Activated CD8-positive, alpha-beta T cell treated with anti-CD3 and anti-CD28 coated beads for 36 hours (primary cell): ENCODE data around the gene NUMB. TPM values are rescaled to one million over a fixed set of nuclear protein-coding genes. Genes with fewer than 3 reads are reported as not detected.

Experiments used
- ATAC-seq: fragments of 200-7000 bp; cut with Tn5 transposase; one replicate; pipeline ENCODE4 v1.10.0; 2021; ENCODE audit warnings: mild to moderate bottlenecking, moderate library complexity
- CTCF ChIA-PET: fragments of 350-600 bp; sonication (Branson Sonifier 250); formaldehyde crosslinking; loops from one replicate; lab custom pipeline; 2021; ENCODE audit warnings: antibody characterized with exemption; lab: Charles Lee
- POLR2A ChIA-PET: fragments of 350-600 bp; sonication (Branson Sonifier 250); formaldehyde crosslinking; loops from one replicate; lab custom pipeline; 2021; ENCODE audit warnings: antibody characterized with exemption; lab: Charles Lee
- DNase-seq: peaks from one replicate; pipeline ENCODE4 v3.0.0-alpha.2; 2020
- H3K27ac Mint-ChIP-seq: one replicate; pipeline ENCODE4 v1.8.0; 2021; ENCODE audit warnings: mild to moderate bottlenecking, mixed read lengths
- H3K27me3 Mint-ChIP-seq: one replicate; pipeline ENCODE4 v1.8.0; 2021; ENCODE audit warnings: mixed read lengths
- H3K36me3 Mint-ChIP-seq: one replicate; pipeline ENCODE4 v1.8.0; 2021; ENCODE audit warnings: low read depth, mixed read lengths
- H3K4me1 Mint-ChIP-seq: one replicate; pipeline ENCODE4 v1.8.0; 2021; ENCODE audit warnings: low read depth, mixed read lengths
- H3K4me3 Mint-ChIP-seq: one replicate; pipeline ENCODE4 v1.8.0; 2021; ENCODE audit warnings: mild to moderate bottlenecking, moderate library complexity, mixed read lengths
- H3K9me3 Mint-ChIP-seq: one replicate; pipeline ENCODE4 v1.8.0; 2021; ENCODE audit warnings: mixed read lengths
- intact Hi-C: fragments of 100-400 bp; cut with micrococcal nuclease; formaldehyde crosslinking; loops from one replicate; pipeline ENCODE4 v1.10.0; 2022
- total RNA-seq, 2 experiments: library from RNA; stranded (reverse); gene quantifications; one replicate each; pipeline ENCODE4 v1.2.3, GENCODE V29; 2021
- TF ChIP-seq, protein P1 (sequence below): fragments of 200-600 bp; IDR thresholded peaks from one replicate; pipeline ENCODE4 v1.8.0; 2022; ENCODE audit warnings: antibody characterized with exemption, mild to moderate bottlenecking

Gene NUMB
- total RNA-seq, 2 experiments from 2014 or later = 31.8 to 33.0 TPM

DNA sequence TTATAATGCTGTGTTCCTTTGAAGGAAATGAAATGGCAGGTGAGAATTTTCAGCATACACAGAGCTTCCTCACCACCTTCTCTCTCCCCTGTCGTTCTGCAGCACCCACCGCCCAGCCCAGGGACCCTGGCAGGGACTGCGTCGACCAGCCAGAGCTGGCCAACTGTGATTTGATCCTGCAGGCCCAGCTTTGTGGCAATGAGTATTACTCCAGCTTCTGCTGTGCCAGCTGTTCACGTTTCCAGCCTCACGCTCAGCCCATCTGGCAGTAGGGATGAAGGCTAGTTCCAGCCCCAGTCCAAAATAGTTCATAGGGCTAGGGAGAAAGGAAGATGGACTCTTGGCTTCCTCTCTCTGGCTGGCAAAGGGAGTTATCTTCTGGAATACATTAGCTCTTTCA lies 186.0 kb downstream of the NUMB start:
- Mint-ChIP-seq H3K4me3 (no peak overlapping the region), H3K27ac (no peak overlapping the region), H3K9me3 (no peaks in the 10 kb centered on the region), H3K36me3 (peaks cover 5% of the 10 kb centered on the region), H3K27me3 (peaks cover 11% of the 10 kb centered on the region), H3K4me1 (peaks cover 9% of the 10 kb centered on the region)
- DNase-seq (no peak), ATAC-seq (no peak)
- intact Hi-C loops = no loop called here
- TF ChIP-seq, protein P1, sequence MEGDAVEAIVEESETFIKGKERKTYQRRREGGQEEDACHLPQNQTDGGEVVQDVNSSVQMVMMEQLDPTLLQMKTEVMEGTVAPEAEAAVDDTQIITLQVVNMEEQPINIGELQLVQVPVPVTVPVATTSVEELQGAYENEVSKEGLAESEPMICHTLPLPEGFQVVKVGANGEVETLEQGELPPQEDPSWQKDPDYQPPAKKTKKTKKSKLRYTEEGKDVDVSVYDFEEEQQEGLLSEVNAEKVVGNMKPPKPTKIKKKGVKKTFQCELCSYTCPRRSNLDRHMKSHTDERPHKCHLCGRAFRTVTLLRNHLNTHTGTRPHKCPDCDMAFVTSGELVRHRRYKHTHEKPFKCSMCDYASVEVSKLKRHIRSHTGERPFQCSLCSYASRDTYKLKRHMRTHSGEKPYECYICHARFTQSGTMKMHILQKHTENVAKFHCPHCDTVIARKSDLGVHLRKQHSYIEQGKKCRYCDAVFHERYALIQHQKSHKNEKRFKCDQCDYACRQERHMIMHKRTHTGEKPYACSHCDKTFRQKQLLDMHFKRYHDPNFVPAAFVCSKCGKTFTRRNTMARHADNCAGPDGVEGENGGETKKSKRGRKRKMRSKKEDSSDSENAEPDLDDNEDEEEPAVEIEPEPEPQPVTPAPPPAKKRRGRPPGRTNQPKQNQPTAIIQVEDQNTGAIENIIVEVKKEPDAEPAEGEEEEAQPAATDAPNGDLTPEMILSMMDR = no peak
- ChIA-PET POLR2A (no interaction called here), CTCF (interaction anchor here (1.1 to 2.3 kb wide), 3 partner anchors 9 to 100 kb away, joined by 3 to 8 read pairs (median 3); no protein-coding TSS in a partner anchor)

DNA sequence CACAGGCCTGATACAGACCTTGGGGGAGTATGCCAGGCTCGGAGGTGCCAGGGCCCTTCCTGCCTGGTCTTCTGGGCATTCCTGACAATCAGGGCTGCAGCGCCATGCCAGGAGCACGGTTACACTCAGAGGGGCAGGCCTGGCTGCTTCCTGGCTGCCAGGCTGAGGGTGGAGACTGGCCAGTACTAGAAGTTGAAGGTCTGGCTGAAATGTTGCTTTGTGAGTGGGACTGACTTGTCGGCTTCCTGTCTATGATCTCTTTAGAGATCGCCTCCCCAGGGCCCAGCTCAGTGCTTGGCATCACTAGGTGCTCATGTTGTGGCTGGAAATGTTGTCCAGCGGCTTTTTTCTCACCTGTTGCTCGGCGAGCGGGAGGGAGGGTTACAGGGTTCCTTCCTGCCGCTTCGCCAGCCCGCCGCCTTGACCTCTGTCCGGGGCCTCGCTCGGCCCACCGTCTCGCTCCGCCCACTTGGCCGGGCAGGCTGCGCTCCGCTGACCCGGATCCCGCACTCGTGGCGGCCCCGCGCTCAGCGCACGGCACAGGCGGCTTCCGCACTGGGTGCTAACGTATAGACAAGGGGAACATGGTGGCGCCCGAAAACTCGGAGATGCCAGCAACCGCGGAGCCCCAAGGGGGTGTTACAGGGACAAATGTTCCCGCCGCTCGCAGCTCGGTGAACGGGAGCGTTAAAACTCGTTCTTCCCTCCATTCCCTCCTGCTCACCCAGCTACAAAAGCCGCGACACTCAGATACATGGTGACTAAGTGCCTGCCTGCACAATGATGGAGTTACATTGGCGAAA lies 188.4 kb downstream of the NUMB start:
- ATAC-seq (peak; percentile 60), DNase-seq (peak; percentile 35)
- H3K27ac Mint-ChIP-seq = no peak overlapping the region
- H3K4me1 Mint-ChIP-seq = peaks cover 9% of the 10 kb centered on the region
- TF ChIP-seq, protein P1 = no peak
- peaks cover 11% of the 10 kb centered on the region for H3K27me3 Mint-ChIP-seq
- ChIA-PET CTCF (interaction anchor here (0.6 kb wide), 1 partner anchor 152 kb away, joined by 3 read pairs; no protein-coding TSS in a partner anchor), POLR2A (no interaction called here)
- intact Hi-C loops = no loop called here
- H3K36me3 Mint-ChIP-seq = no peaks in the 10 kb centered on the region
- peak overlapping the region; percentile 51 for H3K4me3 Mint-ChIP-seq
- H3K9me3 Mint-ChIP-seq = no peaks in the 10 kb centered on the region

DNA sequence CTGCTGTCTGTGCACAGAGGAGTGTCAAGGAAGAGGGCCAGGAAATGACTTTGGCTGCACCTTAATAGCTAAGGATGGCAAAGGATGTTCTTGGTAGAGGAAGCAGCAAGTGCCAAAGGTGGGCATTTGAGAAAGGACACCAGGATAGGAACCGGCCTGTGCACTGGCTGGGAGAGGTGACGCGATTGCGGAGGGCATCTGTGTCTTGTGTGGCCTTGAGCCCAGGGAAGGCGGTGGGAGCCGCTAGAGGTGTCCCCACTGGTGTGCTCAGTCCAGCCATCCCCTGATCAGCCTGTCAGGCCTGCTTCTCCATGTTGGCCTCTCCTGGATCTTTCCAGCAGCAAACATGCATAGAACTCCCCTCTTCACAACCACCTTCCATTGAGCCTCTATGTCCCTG lies 190.9 kb downstream of the NUMB start:
- Mint-ChIP-seq H3K4me1 (peaks cover 9% of the 10 kb centered on the region), H3K9me3 (no peaks in the 10 kb centered on the region), H3K36me3 (no peaks in the 10 kb centered on the region), H3K27me3 (peaks cover 12% of the 10 kb centered on the region), H3K27ac (no peak overlapping the region), H3K4me3 (no peak overlapping the region)
- intact Hi-C loops = no loop called here
- POLR2A ChIA-PET = no interaction called here
- CTCF ChIA-PET = interaction anchor here (0.6 kb wide), 1 partner anchor 46 kb away, joined by 4 read pairs; no protein-coding TSS in a partner anchor
- TF ChIP-seq, protein P1 = no peak
- ATAC-seq (no peak), DNase-seq (no peak)

DNA sequence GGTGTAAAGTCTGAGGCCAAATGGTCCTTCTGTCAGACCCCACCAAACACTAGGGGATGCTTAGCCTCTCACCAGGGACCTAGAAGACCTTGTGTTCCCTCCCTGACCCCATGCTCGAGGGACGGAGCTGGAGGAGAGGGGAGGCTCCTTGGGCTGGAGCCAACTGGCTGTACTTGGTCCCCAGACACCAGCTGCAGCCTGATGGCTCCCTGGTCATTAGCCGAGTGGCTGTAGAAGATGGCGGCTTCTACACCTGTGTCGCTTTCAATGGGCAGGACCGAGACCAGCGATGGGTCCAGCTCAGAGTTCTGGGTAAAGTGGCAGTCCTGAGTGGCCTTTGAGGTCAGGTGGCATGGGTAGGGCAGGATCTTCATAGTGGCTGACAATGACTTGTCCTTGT lies 192.0 kb downstream of the NUMB start:
- intact Hi-C loops = no loop called here
- ChIA-PET POLR2A (no interaction called here), CTCF (interaction anchor here (1.4 kb wide), 1 partner anchor 21 kb away, joined by 3 read pairs; no protein-coding TSS in a partner anchor)
- peaks cover 12% of the 10 kb centered on the region for H3K27me3 Mint-ChIP-seq
- no peaks in the 10 kb centered on the region for H3K9me3 Mint-ChIP-seq
- TF ChIP-seq, protein P1 = no peak
- no peak for DNase-seq
- no peak for ATAC-seq
- no peaks in the 10 kb centered on the region for H3K36me3 Mint-ChIP-seq
- no peak overlapping the region for H3K4me3 Mint-ChIP-seq
- peaks cover 9% of the 10 kb centered on the region for H3K4me1 Mint-ChIP-seq
- H3K27ac Mint-ChIP-seq = no peak overlapping the region

DNA sequence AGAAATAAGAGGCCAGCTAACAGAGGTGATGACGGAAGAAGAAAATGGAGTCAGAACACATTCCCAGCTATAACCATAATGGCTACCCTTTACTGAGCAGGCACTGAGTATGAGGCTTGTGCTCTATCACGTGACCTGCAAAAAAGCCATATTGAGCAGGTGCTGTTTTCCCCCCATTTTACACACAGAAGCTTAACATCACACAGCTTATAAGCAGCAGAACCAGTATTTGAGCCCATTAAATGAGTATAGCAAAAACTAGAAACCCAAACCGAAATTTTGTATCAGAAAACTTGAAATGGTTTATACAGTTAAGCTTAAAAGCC lies 192.7 kb downstream of the NUMB start:
- ATAC-seq (no peak), DNase-seq (no peak)
- CTCF ChIA-PET = interaction anchor here (1.4 kb wide), 1 partner anchor 22 kb away, joined by 3 read pairs; no protein-coding TSS in a partner anchor
- Mint-ChIP-seq H3K9me3 (no peaks in the 10 kb centered on the region), H3K27ac (no peak overlapping the region), H3K4me3 (no peak overlapping the region), H3K4me1 (peaks cover 8% of the 10 kb centered on the region), H3K27me3 (peaks cover 10% of the 10 kb centered on the region), H3K36me3 (no peaks in the 10 kb centered on the region)
- TF ChIP-seq, protein P1 = no peak
- POLR2A ChIA-PET = no interaction called here
- intact Hi-C loops = no loop called here
